ENCODE results near the gene CMTM8. TPM values are rescaled to one million over a fixed set of nuclear protein-coding genes. Genes with fewer than 3 reads are reported as not detected.

The CMTM8 gene
- polyA plus RNA-seq, 1 experiment = 0.31 TPM

- POLR2A ChIA-PET = no interaction called here
- CTCF ChIA-PET = no interaction called here
- H3K4me3 ChIP-seq (ENCODE audit: low read depth, low read length) = no peak overlapping the region
Measured at GRCh38 chr3:32308378-32308777, 69.9 kb downstream of the CMTM8 start.

GRCh38 chr3:32309654-32310242, 71.3 kb downstream of the CMTM8 start:
- ChIA-PET POLR2A (interaction anchor here (0.7 kb wide), 1 partner anchor 79 kb away, joined by 9 read pairs; no protein-coding TSS in a partner anchor), CTCF (interaction anchor here (0.5 kb wide), 1 partner anchor 76 kb away, joined by 5 read pairs; no protein-coding TSS in a partner anchor)
- H3K27me3 ChIP-seq (ENCODE audit: control insufficient read depth, insufficient read depth, low read length) = peaks cover 15% of the 10 kb centered on the region
- H3K27ac ChIP-seq (ENCODE audit: low read depth, low read length) = no peak overlapping the region
- TF ChIP-seq CTCF (IDR thresholded peaks at IDR 0.05; ENCODE audit: low read depth, low read length) = no peak
- no peak overlapping the region for H3K4me3 ChIP-seq (ENCODE audit: low read depth, low read length)
- no peak for DNase-seq (ENCODE audit: low read depth, low spot score)
- H3K9me3 ChIP-seq (ENCODE audit: control insufficient read depth, insufficient read depth, low read length) = no peaks in the 10 kb centered on the region

More at GRCh38 chr3:32308378-32308777, 69.9 kb downstream of the CMTM8 start:
- Histone ChIP-seq H3K9me3 (ENCODE audit: control insufficient read depth, insufficient read depth, low read length) (no peaks in the 10 kb centered on the region), H3K27me3 (ENCODE audit: control insufficient read depth, insufficient read depth, low read length) (peaks cover 18% of the 10 kb centered on the region), H3K27ac (ENCODE audit: low read depth, low read length) (no peak overlapping the region)
- no peak for DNase-seq (ENCODE audit: low read depth, low spot score)
- no peak for TF ChIP-seq CTCF (IDR thresholded peaks at IDR 0.05; ENCODE audit: low read depth, low read length)

- no peak for DNase-seq (ENCODE audit: low read depth, low spot score)
- ChIA-PET CTCF (interaction anchor here (1.1 to 1.2 kb wide), 2 partner anchors 13 to 14 kb away, joined by 3 read pairs; no protein-coding TSS in a partner anchor), POLR2A (no interaction called here)
- no peak for TF ChIP-seq CTCF (IDR thresholded peaks at IDR 0.05; ENCODE audit: low read depth, low read length)
- H3K4me3 ChIP-seq (ENCODE audit: low read depth, low read length) = no peak overlapping the region
- H3K27ac ChIP-seq (ENCODE audit: low read depth, low read length) = no peak overlapping the region
- no peaks in the 10 kb centered on the region for H3K9me3 ChIP-seq (ENCODE audit: control insufficient read depth, insufficient read depth, low read length)
- H3K27me3 ChIP-seq (ENCODE audit: control insufficient read depth, insufficient read depth, low read length) = peaks cover 15% of the 10 kb centered on the region
Measured at GRCh38 chr3:32310336-32310735, 71.9 kb downstream of the CMTM8 start.

GRCh38 chr3:32310918-32311839, 72.7 kb downstream of the CMTM8 start:
- no peak overlapping the region for H3K27ac ChIP-seq (ENCODE audit: low read depth, low read length)
- no peaks in the 10 kb centered on the region for H3K9me3 ChIP-seq (ENCODE audit: control insufficient read depth, insufficient read depth, low read length)
- no peak overlapping the region for H3K4me3 ChIP-seq (ENCODE audit: low read depth, low read length)
- ChIA-PET POLR2A (no interaction called here), CTCF (interaction anchor here (1.1 to 1.2 kb wide), 2 partner anchors 14 to 15 kb away, joined by 3 read pairs; no protein-coding TSS in a partner anchor)
- no peak for TF ChIP-seq CTCF (IDR thresholded peaks at IDR 0.05; ENCODE audit: low read depth, low read length)
- H3K27me3 ChIP-seq (ENCODE audit: control insufficient read depth, insufficient read depth, low read length) = peaks cover 12% of the 10 kb centered on the region
- no peak for DNase-seq (ENCODE audit: low read depth, low spot score)

GRCh38 chr3:32312251-32312650, 73.8 kb downstream of the CMTM8 start:
- Histone ChIP-seq H3K4me3 (ENCODE audit: low read depth, low read length) (no peak overlapping the region), H3K9me3 (ENCODE audit: control insufficient read depth, insufficient read depth, low read length) (no peaks in the 10 kb centered on the region), H3K27me3 (ENCODE audit: control insufficient read depth, insufficient read depth, low read length) (peaks cover 11% of the 10 kb centered on the region), H3K27ac (ENCODE audit: low read depth, low read length) (no peak overlapping the region)
- TF ChIP-seq CTCF (IDR thresholded peaks at IDR 0.05; ENCODE audit: low read depth, low read length) = no peak
- ChIA-PET POLR2A (no interaction called here), CTCF (no interaction called here)
- DNase-seq (ENCODE audit: low read depth, low spot score) = no peak

All from AG04450 (cell line).